Embryonic facial prominence (tissue), 1 donor: ENCODE data around the gene ANAPC2.

ENCODE experiments used
- DNase-seq: peaks from one replicate; pipeline ENCODE4 v3.0.0-alpha.2; 2016; ENCODE audit errors: extremely low spot score

ANAPC2 gene

DNA sequence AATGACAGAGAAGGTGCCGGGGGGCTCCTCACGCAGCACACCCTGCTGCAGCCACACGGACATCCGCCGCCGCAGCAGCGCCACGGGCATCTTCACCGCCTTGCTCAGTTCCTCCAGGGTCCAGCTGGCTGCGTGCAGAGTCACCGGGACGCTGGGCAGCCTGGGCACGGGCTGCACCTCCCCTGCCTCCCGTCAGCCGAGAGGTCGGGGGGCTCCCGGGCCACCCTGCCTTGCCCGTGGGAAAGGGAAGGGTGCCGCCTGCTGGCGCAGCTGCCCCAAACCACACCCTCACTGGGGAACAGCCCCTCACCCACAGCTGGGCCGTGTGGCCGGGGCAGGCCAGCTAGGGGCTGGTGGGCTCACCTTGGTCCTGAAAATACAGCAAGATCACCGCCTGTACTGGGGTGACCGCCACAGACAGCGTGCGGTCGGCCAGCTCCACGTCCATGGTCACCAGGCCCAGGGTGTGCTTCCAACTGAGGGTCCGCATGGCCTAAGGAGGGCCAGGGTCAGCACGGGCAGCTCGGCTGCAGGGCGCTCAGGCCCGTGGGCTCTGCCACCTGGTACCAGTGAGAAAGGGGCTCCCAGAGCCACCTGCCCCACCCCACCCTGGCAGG is 12.9 kb downstream of the ANAPC2 start:
- DNase-seq = no peak

DNA sequence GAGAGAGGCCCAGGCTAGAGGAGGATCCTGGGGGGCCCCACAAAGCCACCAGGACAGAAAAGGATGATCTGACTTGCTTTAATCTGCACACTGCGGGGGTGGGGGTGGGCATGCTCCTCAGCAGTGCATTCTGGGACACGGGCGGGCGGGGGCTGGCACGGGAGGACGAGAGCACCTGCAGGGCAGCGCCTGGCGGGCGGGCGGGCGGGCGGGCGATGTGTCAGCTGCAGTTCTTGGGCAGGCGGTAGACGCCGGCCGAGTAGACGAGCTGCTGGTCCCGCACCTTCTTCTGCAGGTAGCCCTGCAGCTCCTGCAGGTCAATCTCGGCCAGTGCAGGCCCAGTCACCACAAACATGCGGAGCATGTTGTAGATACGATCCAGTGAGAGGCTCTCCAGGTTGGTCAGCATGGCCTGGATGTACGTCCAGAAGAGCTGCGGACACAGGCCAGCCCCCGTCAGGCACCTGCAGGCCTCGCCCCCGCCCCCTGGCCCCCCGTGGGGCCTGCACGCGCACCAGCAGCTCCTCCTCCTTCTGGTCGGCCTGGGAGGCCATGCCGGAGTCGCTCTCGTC is 13.6 kb downstream of the ANAPC2 start:
- no peak for DNase-seq

- no peak for DNase-seq
These were observed 14.3 kb downstream of the ANAPC2 start for GRCh38 chr9:137173796-137174664.

DNA sequence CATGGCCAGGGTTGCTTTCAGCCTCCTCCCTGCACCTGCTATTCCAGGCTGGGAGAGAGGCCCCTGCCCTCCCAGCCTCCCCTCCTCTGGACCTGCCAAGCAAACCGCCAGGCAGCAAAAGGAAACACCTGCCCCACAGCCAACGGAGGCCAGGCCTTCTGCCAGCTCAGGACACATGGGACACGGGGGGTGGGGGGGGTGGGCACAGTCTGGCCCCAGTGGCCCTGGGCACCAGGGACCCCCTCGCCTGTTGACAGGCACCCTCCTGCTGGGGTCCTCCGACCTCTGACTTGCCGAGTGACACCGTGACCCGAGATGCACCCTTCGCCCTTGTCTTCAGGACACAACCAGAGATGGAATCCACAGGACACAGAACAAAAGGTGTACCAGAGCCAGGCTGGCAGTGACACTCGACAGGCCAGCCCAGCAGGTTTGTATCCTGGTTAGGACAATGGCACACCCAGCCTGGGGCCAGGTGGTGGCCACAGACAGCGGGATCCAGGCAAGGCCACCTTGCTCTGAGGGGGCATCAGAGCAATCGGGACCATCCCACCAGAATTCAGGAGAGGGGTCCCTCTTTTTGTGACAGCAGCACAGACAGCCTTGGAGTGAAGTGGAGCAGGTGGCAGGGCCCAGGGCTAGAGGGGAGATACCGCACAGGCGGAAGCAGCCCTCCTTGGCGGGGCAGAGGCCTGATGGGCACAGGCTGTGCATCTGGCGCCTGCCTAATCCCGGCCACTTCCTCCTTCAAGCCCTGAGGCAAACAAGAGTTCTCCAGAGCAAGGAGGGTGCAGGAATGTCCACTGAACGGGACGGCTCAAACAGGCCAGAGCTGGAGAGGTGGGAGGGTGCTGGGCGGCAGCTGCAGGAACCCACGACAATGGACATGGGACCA is 15.2 kb downstream of the ANAPC2 start:
- DNase-seq = no peak

GRCh38 chr9:137171149-137171900 is 17.0 kb downstream of the ANAPC2 start:
- no peak for DNase-seq

DNA sequence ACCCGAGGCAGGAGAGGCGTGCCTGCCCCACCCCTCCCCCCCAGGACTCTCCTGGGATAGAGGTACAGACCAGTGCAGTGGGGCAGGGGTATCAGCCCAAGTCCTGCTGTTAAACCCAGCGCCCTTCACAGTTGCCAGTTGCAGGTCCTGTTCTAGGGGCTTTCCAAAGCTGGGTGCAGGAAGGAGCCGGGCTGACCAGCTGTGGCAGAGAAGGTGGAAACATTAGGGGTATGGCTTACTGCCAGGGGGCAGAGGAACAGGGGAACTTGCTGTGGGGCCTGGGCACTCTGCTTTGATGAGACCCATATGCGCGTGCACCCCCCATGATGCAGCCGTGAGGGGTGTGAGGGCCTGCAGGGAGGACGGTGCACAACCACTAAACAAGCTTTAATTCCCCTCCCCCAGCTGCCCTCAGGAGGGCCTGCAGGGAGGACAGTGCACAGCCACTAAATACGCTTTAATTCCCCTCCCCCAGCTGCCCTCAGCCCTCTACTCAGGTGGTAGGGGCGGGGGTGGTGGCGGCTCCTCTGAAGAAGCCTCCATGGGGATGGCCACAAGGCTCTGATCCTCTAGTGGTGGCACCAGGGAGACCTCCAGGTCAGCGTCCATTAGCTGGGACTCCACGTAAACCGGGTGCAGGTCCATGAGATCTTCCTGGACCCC is 17.7 kb downstream of the ANAPC2 start:
- DNase-seq = no peak

DNA sequence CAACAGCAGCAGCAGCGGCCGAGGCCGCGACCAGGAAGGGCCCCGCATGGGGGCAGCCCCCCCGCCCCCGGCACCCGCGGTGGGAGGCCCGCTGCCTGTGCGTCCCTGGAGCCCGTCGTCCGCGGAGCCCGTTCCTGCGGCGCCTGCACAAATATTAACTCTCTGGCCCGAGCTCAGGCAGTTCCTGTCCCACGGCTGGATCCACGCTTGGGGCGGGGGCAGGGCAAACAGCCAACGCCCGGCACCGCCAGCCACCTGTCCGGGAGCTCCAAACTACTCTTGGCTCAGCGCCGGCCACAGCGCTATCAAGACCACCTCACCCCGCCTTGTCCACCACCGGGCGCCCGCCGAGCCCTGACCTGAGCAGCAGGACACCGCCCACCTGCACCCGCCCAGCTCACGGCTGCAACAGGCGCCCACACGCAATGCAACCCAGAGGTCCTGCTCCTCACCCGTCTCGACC is 18.4 kb downstream of the ANAPC2 start, which contains the start of gene LRRC26:
TSS of gene LRRC26 (minus strand) at position 156 of the 463 bp plus-strand sequence. CDS start at position 48, 108 bp downstream.
- no peak for DNase-seq

GRCh38 chr9:137168904-137169856 is 19.2 kb downstream of the ANAPC2 start:
- no peak for DNase-seq

- DNase-seq = no peak
These were observed 19.8 kb downstream of the ANAPC2 start for GRCh38 chr9:137168573-137168903.

DNA sequence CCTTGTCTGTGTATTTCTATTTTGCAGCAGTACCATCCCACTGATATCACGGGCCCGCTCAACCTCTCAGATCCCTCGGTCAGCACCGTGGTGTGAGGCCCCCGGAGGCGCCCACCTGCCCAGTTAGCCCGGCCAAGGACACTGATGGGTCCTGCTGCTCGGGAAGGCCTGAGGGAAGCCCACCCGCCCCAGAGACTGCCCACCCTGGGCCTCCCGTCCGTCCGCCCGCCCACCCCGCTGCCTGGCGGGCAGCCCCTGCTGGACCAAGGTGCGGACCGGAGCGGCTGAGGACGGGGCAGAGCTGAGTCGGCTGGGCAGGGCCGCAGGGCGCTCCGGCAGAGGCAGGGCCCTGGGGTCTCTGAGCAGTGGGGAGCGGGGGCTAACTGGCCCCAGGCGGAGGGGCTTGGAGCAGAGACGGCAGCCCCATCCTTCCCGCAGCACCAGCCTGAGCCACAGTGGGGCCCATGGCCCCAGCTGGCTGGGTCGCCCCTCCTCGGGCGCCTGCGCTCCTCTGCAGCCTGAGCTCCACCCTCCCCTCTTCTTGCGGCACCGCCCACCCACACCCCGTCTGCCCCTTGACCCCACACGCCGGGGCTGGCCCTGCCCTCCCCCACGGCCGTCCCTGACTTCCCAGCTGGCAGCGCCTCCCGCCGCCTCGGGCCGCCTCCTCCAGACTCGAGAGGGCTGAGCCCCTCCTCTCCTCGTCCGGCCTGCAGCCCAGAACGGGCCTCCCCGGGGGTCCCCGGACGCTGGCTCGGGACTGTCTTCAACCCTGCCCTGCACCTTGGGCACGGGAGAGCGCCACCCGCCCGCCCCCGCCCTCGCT is 20.4 kb downstream of the ANAPC2 start:
- DNase-seq = no peak

DNA sequence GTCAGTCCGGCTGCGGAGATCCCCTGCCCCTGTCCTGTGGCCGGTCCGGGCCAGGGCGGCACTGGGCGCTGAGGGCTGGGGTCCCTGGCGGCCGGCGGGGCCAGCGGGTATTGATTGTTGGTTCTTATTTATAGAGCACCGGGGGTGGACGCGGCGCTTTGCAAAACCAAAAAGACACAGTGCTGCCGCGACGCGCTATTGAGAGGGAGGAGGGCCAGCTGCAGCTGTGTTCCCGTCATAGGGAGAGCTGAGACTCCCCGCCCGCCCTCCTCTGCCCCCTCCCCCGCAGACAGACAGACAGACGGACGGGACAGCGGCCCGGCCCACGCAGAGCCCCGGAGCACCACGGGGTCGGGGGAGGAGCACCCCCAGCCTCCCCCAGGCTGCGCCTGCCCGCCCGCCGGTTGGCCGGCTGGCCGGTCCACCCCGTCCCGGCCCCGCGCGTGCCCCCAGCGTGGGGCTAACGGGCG is 21.0 kb downstream of the ANAPC2 start:
- DNase-seq = no peak

- no peak for DNase-seq
These were observed 21.8 kb downstream of the ANAPC2 start for GRCh38 chr9:137166380-137167229.

GRCh38 chr9:137165250-137165836 is 23.0 kb downstream of the ANAPC2 start:
- no peak for DNase-seq

- no peak for DNase-seq
These were observed 23.8 kb downstream of the ANAPC2 start for GRCh38 chr9:137164370-137165249.

- DNase-seq = no peak
These were observed 24.6 kb downstream of the ANAPC2 start for GRCh38 chr9:137163805-137164204.

DNA sequence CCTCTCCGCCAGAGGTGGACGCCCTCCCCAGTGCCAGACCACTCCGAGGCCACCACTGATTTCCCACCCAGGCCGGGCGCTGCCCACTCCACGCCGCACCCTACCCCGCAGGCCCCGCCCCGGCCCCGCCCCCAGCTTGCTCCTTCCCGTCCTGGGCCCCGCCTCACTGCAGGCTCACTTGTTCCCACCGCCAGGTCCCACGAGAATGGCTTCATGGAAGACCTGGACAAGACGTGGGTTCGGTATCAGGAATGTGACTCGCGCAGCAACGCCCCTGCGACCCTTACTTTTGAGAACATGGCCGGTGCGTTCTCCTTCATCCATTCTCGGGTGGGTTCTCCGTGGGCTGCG is 25.0 kb downstream of the ANAPC2 start:
- no peak for DNase-seq
